NB4 (cell line): ENCODE data around the gene DAG1.

Experiments
- CTCF ChIP-seq: IDR thresholded peaks from one replicate; pipeline ENCODE4 v1.5.1; 2012; ENCODE audit warnings: low read depth, low read length
- MYC ChIP-seq: IDR thresholded peaks from 2 replicates; pipeline ENCODE4 v1.6.1; 2011; ENCODE audit warnings: low read depth, low read length
- POLR2A ChIP-seq: IDR thresholded peaks from 2 replicates; pipeline ENCODE4 v1.6.1; 2011; ENCODE audit warnings: mild to moderate bottlenecking; ENCODE audit not compliant: insufficient read length; ENCODE audit errors: extremely low read depth
- TF ChIP-seq, protein P1 (sequence below): IDR thresholded peaks from 2 replicates; pipeline ENCODE4 v1.6.1; 2011; ENCODE audit warnings: low read depth, low read length

DNA sequence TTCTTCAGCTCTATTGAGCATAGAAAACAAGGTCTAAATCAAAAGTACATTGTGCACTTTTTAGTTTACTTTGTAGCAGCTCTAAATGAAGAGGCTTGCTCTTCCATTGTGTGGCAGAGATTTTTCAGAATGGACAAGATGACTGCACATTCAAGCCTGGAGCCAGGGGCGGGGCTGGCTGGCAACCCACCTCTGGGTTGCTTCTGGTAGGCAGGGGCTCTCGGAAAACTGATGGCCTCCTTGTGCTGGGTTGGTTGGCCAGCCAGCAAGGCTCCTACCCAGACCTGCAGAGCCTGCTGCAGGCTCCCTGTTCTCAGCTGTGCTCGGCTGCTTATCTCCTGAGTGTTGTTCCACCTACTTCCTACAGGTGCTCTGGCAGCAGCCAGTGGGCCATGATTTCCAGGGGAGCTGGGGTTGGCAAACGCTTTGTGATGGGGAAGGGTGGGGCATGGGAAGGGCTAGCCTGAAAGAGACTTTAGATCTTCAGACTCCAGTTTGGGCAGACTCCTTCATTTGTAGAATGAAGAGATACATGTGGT is 93.0 kb downstream of the DAG1 start:
- TF ChIP-seq CTCF: no peak
- TF ChIP-seq POLR2A: no peak
- TF ChIP-seq, protein P1, sequence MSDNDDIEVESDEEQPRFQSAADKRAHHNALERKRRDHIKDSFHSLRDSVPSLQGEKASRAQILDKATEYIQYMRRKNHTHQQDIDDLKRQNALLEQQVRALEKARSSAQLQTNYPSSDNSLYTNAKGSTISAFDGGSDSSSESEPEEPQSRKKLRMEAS: no peak
- TF ChIP-seq MYC: no peak
